HG03565 (cell line): ENCODE measurements around the gene CA10.

Experiments used
- ATAC-seq: cut with Tn5 transposase; IDR thresholded peaks from one replicate; pipeline ENCODE4 v1.9.1; 2021; ENCODE audit warnings: mild to moderate bottlenecking, moderate library complexity; ENCODE audit not compliant: unreplicated experiment

CA10 gene

GRCh38 chr17:51700011-51700760 is 458.3 kb downstream of the CA10 start:
- ATAC-seq, result no peak

- no peak for ATAC-seq
Observed at GRCh38 chr17:51699303-51699702, 459.2 kb downstream of the CA10 start.

GRCh38 chr17:51692917-51693316 is 465.6 kb downstream of the CA10 start:
- no peak for ATAC-seq

GRCh38 chr17:51687887-51688286 is 470.6 kb downstream of the CA10 start:
- no peak for ATAC-seq

- no peak for ATAC-seq
Observed at GRCh38 chr17:51685287-51685909, 473.1 kb downstream of the CA10 start.

- ATAC-seq, result no peak
Observed at GRCh38 chr17:51684214-51684613, 474.3 kb downstream of the CA10 start.

- no peak for ATAC-seq
Observed at GRCh38 chr17:51683291-51683690, 475.2 kb downstream of the CA10 start.

GRCh38 chr17:51682115-51682514 is 476.4 kb downstream of the CA10 start:
- ATAC-seq, result no peak

GRCh38 chr17:51677875-51678274 is 480.6 kb downstream of the CA10 start:
- no peak for ATAC-seq

- no peak for ATAC-seq
Observed at GRCh38 chr17:51676691-51677487, 481.6 kb downstream of the CA10 start.

GRCh38 chr17:51674579-51675255 is 483.8 kb downstream of the CA10 start:
- no peak for ATAC-seq

- no peak for ATAC-seq
Observed at GRCh38 chr17:51673070-51673469, 485.4 kb downstream of the CA10 start.

GRCh38 chr17:51672065-51672464 is 486.4 kb downstream of the CA10 start:
- ATAC-seq, result no peak

GRCh38 chr17:51670899-51671298 is 487.6 kb downstream of the CA10 start:
- ATAC-seq, result no peak

GRCh38 chr17:51668963-51669246 is 489.6 kb downstream of the CA10 start:
- no peak for ATAC-seq

- no peak for ATAC-seq
Observed at GRCh38 chr17:51668155-51668962, 490.2 kb downstream of the CA10 start.

GRCh38 chr17:51667706-51668083 is 490.8 kb downstream of the CA10 start:
- no peak for ATAC-seq

- ATAC-seq, result no peak
Observed at GRCh38 chr17:51666971-51667705, 491.4 kb downstream of the CA10 start.

GRCh38 chr17:51662204-51663056 is 496.1 kb downstream of the CA10 start:
- ATAC-seq, result no peak
